ENCODE data around the gene MIER1. TPM values are rescaled to one million over a fixed set of nuclear protein-coding genes. Genes with fewer than 3 reads are reported as not detected.
A peak's percentile ranks its signal among the peaks of the same experiment; 100 is the strongest.

The MIER1 gene
- total and polyA plus RNA-seq, 9 of the 15 experiments (the other 6 are each of a cell fraction or from before 2014, with no cell fraction given), result 13.9 to 34.8 (median 21.5) TPM

- WGBS (ENCODE audit: insufficient coverage, low coverage, missing lambda C conversion rate), result 66% methylated on average over 7 of the region's 7 CpGs
- Histone ChIP-seq H3K9me1 (ENCODE audit: control insufficient read depth, insufficient read depth, low read length) (no peaks in the 10 kb centered on the region), H3K9me3 (replicated peaks; ENCODE audit: control insufficient read depth, insufficient read depth, low read depth, low read length) (no peaks in the 10 kb centered on the region), H3K27me3 (ENCODE audit: control insufficient read depth in 2 of 2, insufficient read depth in 2 of 2, low read length in 2 of 2) (no peaks in the 10 kb centered on the region), H3K79me2 (ENCODE audit: control insufficient read depth, insufficient read depth, low read length) (no peaks in the 10 kb centered on the region), H4K20me1 (replicated peaks; ENCODE audit: control insufficient read depth, insufficient read depth, low read length) (no peaks in the 10 kb centered on the region), H3K4me1 (replicated peaks in 1 of 2; ENCODE audit: control insufficient read depth in 2 of 2, insufficient read depth in 2 of 2, low read length in 2 of 2) (no peaks in the 10 kb centered on the region), H3K27ac (ENCODE audit: extremely low read depth, low read depth, low read length) (no peak overlapping the region), H2AFZ (ENCODE audit: low read depth, low read length) (no peak overlapping the region), H3K4me2 (ENCODE audit: insufficient read depth, low read length) (no peak overlapping the region), H3K4me3 (no peak overlapping the region), H3K36me3 (ENCODE audit: control insufficient read depth, insufficient read depth, low read length) (peaks cover 21% of the 10 kb centered on the region; the same call in 2 of the 3 replicates), H3K9ac (ENCODE audit: insufficient read depth in 1 of 2, low read depth in 2 of 2, low read length in 2 of 2) (no peak overlapping the region)
- DNase-seq (ENCODE audit: extremely low read depth in 1 of 4, low spot score in 3 of 4), result peak; percentile 33 to 77 (median 43)
- no TSS peak for BruUV-seq (replicated peaks)
- ATAC-seq, result peak; percentile 88
- intact Hi-C loops (cut with micrococcal nuclease) (loop anchor here (1.0 to 5.0 kb wide), 5 partner anchors 56 to 506 kb away; partner anchors contain the start of gene SLC35D1), in situ Hi-C loops (cut with MboI) (loop anchor here (25.0 kb wide), 1 partner anchor 491 kb away; no protein-coding TSS in a partner anchor)
- FAIRE-seq, result peak; percentile 99
- CTCF ChIA-PET (ENCODE audit: low intra/inter-chr PET ratio), result interaction anchor here (0.7 to 2.2 kb wide), 9 partner anchors 148 to 504 kb away, joined by 3 to 34 read pairs (median 5); no protein-coding TSS in a partner anchor
- POLR2A ChIA-PET, result interaction anchor here (0.6 to 1.9 kb wide), 6 partner anchors 10 to 213 kb away, joined by 3 to 6 read pairs (median 3); no protein-coding TSS in a partner anchor
- TF ChIP-seq REST (IDR thresholded peaks at IDR 0.05; ENCODE audit: borderline replicate concordance), result peak; percentile 88
- TF ChIP-seq REST (CRISPR knock-in tag; IDR thresholded peaks at IDR 0.05; ENCODE audit: low read depth), result no peak
- TF ChIP-seq SFPQ (IDR thresholded peaks at IDR 0.05; ENCODE audit: low read depth, low read length), result no peak
- no peak for TF ChIP-seq MAFK (IDR thresholded peaks at IDR 0.05; ENCODE audit: low read length)
- peak in 1 of 2 experiments; percentile 48; a peak in 1 of 4 replicates for TF ChIP-seq RCOR1 (IDR thresholded peaks at IDR 0.05; ENCODE audit: borderline replicate concordance in 1 of 2, low read depth in 2 of 2, low read length in 2 of 2)
- TF ChIP-seq STAG1 (CRISPR knock-in tag; IDR thresholded peaks at IDR 0.05; ENCODE audit: borderline replicate concordance), result peak; percentile 33; the same call in 1 of the 2 replicates
- TF ChIP-seq KDM1A (IDR thresholded peaks at IDR 0.05), result 0 out of 4 replicates have a peak, but pooled peaks of 1 of the 2 experiments have one; percentile 14
- TF ChIP-seq CC2D1A (IDR thresholded peaks at IDR 0.05), result peak; percentile 61; the same call in 1 of the 2 replicates
- TF ChIP-seq ZNF57 (CRISPR knock-in tag; IDR thresholded peaks at IDR 0.05), result no peak
These were observed 71.4 kb downstream of the MIER1 start for GRCh38 chr1:66996018-66996682.

Data from K562 (cell line).